GM19099 (cell line): ENCODE measurements around the gene SMARCD3.

Source experiments
- POLR2A ChIP-seq: IDR thresholded peaks from 3 replicates; pipeline ENCODE4 v1.6.1; 2011; ENCODE audit warnings: low read depth; ENCODE audit not compliant: insufficient read length; ENCODE audit errors: extremely low read depth

The SMARCD3 gene

DNA sequence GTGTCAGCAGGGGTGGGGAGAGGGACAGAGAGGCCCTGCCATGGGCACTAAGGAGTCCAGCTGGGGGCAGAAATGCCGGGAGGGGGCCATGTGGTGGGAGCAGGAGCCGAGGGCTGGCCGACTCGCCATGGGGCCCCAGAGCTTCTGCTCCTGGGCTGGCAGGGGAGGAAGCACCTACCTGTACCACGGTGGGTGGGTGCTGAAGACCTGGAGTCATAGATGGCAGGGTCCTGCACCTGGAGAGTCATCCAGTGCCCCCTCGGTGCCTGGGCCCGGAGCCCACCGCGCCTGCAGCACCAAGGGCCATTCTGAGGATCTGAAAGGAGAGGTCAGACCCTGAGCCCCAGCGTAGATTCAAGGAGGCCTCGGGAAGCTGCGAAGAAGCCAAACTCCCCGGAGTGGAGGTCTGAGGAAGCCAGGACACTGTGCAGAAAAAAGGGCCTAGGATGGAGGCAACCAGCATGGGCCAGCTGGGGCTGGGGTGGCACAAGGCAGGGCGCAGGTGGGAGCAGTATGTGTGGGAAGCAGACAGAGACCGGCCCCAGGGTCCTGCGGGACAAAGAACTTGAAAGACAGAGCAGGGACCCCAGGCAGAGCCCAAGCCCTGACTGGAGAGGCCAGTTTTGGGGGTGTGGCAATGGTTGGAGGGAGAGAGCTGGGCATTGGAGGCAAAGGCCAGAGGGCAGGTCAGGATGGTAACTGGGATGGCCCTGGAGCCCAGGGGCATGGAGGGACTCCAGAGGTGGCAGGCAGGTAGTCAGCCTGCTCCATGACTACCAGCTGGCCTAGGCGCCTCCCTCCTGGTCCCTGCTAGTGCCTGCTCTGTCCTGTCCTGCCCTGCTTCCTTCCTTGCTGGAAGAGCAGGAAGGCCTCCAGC lies 26.7 kb upstream of the SMARCD3 start:
- TF ChIP-seq POLR2A = no peak

DNA sequence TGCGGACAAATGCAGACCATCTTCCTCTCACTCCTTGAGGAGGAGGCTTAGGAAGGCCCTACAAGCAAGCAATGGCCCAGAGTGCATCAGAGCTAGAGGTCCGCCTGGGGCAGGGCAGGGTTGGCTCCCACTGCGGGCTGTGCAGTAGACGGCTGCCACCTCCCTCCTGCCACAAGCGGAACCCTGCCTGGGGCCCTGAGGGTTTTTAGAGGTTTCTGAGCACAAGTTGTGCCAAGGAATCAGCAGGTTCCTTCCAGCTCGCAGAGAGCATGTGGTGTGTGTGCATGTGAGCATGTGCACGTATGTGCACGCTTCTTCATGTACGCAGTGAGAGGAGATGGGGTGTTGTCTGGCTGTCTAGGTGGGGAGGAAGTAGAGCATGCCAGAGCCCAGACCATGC lies 25.9 kb upstream of the SMARCD3 start:
- no peak for TF ChIP-seq POLR2A

DNA sequence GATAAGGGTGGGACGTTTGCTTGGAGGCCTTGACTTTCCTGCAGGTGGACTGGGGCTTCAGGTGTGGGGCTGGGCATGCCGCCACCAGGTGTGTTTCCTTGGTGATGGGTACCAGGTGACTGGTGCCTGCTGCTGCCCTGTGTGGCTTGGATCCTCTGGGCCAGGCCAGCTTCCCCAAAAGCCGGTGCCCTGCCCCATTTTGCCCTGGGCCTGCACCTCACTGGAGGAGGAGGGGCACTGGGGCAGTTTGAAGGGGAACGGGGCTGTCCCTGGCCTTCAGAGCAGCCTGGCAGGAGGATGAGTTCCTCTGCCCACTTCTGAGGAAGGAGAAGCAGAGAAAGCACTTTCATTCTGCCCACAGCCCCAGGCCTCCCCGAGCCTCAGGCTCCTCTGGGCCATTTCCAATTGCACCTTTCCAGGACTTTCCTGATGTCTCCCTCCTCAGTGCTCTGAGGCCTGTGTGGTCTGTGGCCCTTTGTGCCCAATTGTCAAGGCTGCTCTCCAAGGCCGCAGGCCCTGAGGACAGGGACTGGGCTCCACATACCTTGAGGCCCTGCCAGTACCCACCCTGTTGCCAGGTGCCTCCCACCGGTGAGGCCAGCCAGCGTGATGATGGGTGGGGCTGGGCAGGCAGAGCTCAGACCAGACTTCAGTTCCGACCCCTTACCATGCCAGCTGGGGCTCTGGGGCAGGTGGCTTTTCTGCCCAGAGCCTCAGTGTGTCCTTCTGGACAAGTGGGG lies 25.3 kb upstream of the SMARCD3 start:
- no peak for TF ChIP-seq POLR2A

GRCh38 chr7:151272877-151273276 lies 24.4 kb upstream of the SMARCD3 start:
- no peak for TF ChIP-seq POLR2A

DNA sequence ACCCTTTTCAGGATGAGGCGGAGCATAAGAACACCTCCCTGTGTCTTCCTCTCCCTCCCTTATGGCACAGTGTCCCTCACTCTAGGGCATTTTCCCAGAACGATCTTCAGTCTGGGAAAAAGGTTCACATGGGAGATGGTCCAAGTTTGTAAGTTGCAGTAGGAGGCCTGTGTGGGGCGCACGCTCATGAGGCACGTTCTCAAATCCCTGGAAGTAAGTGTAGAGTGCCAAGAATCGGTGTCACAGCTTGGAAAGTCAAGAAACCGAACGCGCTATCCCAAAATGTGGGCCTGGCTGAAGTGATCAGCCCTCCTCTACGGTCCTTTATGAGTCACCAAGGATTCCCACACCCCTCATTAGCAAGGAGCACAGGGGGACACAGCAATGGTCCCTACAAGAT lies 23.9 kb upstream of the SMARCD3 start:
- no peak for TF ChIP-seq POLR2A

DNA sequence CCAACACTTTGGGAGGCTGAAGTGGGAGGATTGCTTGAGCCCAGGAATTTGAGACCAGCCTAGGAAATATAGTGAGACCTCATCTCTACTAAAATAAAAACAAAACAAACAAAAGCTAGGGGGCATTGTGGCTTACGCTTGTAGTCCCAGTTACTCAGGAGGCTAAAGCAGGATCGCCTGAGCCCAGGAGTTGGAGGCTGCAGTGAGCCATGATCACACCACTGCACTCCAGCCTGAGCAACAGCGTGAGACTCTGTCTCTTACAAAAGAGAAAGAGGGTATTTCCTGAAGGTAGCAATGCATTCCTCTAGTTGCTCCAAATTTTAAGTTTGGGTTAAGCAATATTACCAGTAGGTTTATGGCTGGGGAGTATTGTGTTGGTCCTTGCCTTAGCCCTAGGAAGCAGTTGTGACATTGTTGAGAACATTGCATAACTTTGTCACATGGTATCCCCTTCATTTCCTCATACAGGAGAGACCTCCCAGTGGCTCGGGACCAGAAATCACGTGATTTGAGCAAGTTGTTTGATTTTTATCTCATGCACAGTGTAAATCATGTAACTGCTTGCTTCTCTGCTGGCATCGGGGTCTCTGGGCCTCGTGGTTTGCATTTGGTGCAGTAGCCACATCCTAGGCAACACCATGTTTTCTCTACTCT lies 23.3 kb upstream of the SMARCD3 start:
- no peak for TF ChIP-seq POLR2A

GRCh38 chr7:151269511-151269910 lies 21.0 kb upstream of the SMARCD3 start:
- no peak for TF ChIP-seq POLR2A

DNA sequence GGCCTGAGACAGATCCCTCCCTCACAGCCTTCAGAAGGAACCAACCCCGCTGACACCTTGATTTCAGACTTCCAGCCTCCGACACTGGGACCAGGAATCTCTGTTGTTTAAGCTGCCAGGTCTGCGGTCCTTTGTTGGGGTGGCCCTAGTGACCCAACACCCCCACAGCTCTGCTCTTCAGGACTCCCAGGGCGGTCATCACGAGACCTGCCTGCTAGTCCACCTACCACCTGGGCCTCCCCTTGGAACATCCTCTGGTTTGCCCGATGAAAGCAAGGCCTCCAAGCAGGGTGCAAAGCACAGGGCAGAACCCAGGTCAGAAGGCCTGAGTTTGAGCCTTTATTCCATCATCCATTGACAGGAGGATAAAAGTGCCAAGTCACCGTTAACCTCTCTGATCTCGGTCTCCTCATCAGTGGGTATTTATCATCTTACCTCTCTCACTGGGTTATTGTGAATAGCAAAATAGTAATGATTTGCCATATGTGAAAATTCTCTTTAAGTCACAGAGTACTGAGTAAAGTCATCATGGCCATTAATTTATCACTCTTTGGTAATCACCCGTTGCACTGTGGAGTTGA lies 16.9 kb upstream of the SMARCD3 start:
- no peak for TF ChIP-seq POLR2A

DNA sequence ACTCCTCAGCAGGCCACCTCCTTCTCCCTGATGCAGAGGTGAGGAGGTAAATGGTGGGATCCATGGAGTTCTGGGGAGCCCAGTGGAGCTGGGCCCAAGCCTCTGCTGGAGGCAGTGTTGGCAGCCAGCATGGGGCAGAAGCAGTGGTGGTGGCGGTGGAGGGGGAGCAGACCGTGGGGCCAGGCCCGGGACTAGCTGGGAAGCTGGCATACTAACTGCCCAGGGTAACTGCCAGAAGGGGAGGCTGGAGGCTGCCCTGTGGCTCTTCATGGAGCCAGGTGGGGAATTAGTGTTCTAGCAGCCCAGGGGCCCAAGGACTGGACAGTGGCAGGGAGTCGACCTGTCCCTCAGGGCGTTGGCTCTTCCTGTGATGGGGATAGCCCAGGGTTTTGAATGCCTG lies 16.1 kb upstream of the SMARCD3 start:
- no peak for TF ChIP-seq POLR2A

DNA sequence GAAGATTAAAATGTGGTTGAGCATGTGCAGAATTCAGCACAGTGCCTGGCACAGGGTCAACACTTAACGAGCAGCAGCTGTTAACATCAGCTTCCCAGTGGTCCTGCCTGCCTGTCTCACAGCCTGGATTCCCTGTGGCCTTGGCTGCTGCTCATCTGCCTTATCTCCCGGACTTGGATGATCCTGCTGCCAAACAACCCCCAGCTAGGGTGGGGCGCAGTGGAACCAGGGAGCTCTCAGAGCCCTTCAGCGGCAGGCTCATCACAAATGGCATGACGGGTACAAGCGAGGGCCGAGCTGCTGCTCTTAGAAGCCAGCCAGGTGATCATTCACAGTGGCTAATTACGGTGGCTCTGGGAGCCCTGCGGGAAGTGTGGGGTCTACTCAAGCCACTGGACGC lies 13.0 kb upstream of the SMARCD3 start:
- TF ChIP-seq POLR2A = no peak

GRCh38 chr7:151260883-151261282 lies 12.4 kb upstream of the SMARCD3 start:
- no peak for TF ChIP-seq POLR2A

DNA sequence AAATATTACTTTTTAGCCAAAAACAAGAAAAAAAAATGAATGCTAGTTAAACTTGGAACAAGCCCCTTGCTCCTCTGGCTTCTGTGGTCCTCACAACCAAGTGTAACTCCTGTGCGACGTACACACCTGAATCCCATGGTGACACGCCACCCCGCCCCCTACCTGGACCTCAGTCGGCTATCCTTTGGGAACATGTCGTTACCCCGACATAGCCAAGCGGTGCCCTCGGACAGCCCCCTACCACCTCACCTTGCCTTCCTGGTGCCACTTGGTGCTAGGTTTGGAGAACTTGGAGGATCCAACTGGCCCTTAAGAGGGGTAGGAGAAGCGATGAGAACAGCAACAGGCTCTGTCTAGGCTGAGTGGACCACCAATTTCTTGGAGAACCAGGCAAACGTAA lies 12.0 kb upstream of the SMARCD3 start:
- TF ChIP-seq POLR2A = no peak

GRCh38 chr7:151257990-151258389 lies 9.5 kb upstream of the SMARCD3 start:
- TF ChIP-seq POLR2A = no peak

GRCh38 chr7:151256410-151257045 lies 8.0 kb upstream of the SMARCD3 start:
- no peak for TF ChIP-seq POLR2A

- no peak for TF ChIP-seq POLR2A
Measured at GRCh38 chr7:151255390-151255789, 6.9 kb upstream of the SMARCD3 start.
